ENCODE data around the gene SPANXA1.
"Not testable (repeated sequence)": the region's sequence is repeated elsewhere in the genome, so short reads cannot be mapped to it uniquely, and the experiment has no call there.

The SPANXA1 gene, protein sequence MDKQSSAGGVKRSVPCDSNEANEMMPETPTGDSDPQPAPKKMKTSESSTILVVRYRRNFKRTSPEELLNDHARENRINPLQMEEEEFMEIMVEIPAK

GRCh38 chrX:141584638-141585037 is at the start of gene SPANXA1:
Gene SPANXA1 (minus strand): TSS chrX:141584738. CDS start chrX:141584678, 60 bp downstream.
- DNase-seq = not testable (repeated sequence)

GRCh38 chrX:141632124-141632523 is 47.6 kb upstream of the SPANXA1 start:
- no peak for DNase-seq

DNA sequence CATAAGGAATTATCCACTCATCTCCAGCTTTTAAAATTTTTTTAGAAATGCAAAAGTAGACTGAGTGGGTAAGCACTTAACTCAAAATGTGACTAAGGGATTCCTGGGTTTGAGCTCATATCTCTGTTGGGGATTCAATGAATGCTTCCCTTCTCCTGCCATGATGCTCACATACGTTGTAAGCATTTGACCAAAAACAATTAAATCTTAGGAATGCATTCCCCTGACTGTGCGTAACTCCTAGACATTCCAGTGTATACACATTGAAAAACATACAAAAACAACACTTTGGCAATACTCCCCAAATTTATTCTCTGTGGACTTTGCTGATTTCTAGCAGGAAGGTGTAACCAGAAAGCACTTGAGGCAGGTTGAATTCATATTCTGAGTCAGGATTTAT is 34.8 kb upstream of the SPANXA1 start:
- no peak for DNase-seq

DNA sequence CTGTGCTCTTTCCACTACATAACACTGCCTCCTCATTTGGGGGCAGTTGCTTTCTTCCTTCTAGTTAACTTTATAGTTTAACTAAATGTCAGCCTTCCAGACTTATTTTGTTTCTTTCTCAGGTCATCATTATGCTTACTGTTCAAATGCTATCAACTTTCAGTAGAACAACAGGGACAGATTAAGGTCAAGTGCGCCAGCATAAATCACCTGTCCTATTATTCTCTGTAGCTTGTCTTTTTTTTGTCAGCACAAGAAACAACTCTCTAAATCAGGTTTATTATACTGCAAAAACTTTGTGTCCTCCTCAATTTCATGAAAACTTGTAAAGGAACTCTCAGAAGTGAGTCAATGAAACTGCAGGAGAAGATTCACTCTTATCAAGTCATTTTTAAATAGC is 24.6 kb upstream of the SPANXA1 start:
- no peak for DNase-seq

GRCh38 chrX:141589408-141589807 is 4.9 kb upstream of the SPANXA1 start, which contains the start of gene SPANXA2:
Gene SPANXA2 (plus strand): TSS chrX:141589708. CDS start chrX:141589768, 60 bp downstream.
- DNase-seq = not testable (repeated sequence)

DNA sequence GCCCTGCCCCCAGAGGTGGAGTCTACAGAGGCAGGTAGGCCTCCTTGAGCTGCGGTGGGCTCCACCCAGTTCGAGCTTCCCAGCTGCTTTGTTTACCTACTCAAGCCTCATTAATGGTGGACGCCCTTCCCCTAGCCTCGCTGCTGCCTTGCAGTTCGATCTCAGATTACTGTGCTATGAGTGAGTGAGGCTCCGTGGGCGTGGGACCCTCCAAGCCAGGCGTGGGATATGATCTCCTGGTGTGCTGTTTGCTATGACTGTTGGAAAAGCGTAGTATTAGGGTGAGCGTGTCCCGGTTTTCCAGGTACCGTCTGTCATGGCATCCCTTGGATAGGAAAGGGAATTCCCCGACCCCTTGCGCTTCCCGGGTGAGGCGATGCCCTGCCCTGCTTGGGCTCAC is 42.0 kb downstream of the SPANXA1 start:
- not testable (repeated sequence) for DNase-seq
